Islet of Langerhans (tissue), 1 donor: ENCODE data around the gene RAG1.
"Not testable (repeated sequence)": the region's sequence is repeated elsewhere in the genome, so short reads cannot be mapped to it uniquely, and the experiment has no call there.

Experiments
- FAIRE-seq: peaks from one replicate; lab custom pipeline; 2011; peaks lifted over from hg19 to GRCh38; lab: Jason Lieb, UNC

RAG1 gene

DNA sequence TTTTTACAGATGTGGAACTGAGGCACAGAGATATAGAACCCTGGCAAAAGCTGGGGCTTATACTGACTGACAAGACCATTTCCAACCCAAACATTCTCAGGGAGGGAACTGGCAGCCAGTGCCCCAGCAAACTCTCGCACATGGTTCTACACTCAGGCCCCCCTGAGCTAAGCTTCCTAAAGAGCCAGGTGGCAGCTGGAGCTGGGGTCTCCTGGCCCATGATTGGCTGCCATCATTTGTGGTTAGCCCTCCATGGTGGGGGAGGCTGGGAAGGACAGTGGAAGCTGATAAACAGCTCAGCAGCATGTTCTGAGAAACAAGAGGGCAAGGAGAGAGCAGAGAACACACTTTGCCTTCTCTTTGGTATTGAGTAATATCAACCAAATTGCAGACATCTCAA lies at the start of gene RAG1:
Gene RAG1 (plus strand): TSS at position 314 of the 400 bp plus-strand sequence. CDS start 5,298 bp downstream, outside the sequence.
- no peak for FAIRE-seq

DNA sequence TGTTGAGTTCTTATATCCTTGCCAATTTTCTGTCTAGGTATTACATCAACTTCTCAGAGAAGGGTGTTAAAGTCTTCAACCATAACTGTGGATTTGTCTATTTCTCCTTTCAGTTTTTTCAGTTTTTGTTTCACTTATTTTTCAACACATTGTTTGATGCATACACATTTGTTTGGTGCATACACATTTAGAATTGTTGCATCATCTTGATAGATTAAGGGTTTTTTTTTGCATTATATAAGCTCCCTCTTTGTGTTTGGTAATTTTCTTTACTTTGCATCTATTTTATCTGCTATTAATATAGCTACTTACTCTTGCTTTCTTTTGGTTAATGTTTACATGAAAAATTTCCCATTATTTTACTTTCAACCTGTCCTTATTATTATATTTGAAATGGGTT lies 37.0 kb upstream of the RAG1 start:
- FAIRE-seq = no peak

- no peak for FAIRE-seq
These were observed 34.7 kb upstream of the RAG1 start for GRCh38 chr11:36532941-36533601.

DNA sequence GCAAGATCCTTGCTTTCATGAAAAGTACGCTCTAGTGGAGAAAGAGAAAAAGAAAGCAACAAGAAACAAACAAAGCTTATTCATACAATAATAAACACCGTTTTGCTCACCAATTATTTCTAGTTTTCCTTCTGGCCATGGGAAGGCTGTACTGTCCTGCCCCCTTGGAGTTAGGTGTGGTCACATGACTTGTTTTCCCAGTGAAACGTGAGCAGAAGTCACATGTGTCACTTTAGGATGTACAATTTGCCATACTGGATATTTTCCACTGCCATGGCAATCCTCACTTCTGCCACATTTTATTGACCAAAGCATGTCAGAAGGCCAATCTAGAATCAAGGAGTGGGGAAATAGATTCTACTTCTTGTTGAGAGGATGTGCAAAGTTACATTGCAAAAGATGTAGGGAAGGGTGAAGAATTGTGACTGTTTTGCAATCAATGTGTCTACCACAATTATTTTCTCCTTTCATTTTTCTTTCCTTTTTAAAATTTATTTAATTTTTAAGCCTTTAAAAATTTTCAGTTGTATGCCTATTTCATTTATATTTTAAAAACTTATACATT lies 33.4 kb upstream of the RAG1 start:
- no peak for FAIRE-seq

GRCh38 chr11:36540998-36541397 lies 26.8 kb upstream of the RAG1 start:
- FAIRE-seq = peak; percentile 36

- FAIRE-seq = no peak
These were observed 17.3 kb upstream of the RAG1 start for GRCh38 chr11:36550385-36551115.

- not testable (repeated sequence) for FAIRE-seq
These were observed 10.4 kb upstream of the RAG1 start for GRCh38 chr11:36557390-36557789.

DNA sequence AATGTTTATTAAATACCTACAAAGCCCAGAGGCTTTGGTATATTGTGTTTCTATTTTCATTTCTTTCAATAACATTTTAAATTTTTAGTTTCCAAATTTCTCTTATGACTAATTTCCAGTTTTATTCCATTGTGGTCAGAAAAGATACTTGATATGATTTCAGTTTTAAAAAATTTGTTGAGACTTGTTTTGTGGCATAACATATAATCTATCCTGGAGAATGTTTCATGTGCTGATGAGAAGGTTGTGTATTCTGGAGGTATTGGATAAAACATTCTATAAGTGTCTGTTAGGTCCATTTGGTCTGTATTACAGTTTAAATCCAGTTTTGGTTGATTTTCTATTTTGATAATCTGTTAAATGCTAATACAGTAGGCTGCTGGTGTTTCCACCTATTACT lies 9.8 kb upstream of the RAG1 start:
- FAIRE-seq = no peak

DNA sequence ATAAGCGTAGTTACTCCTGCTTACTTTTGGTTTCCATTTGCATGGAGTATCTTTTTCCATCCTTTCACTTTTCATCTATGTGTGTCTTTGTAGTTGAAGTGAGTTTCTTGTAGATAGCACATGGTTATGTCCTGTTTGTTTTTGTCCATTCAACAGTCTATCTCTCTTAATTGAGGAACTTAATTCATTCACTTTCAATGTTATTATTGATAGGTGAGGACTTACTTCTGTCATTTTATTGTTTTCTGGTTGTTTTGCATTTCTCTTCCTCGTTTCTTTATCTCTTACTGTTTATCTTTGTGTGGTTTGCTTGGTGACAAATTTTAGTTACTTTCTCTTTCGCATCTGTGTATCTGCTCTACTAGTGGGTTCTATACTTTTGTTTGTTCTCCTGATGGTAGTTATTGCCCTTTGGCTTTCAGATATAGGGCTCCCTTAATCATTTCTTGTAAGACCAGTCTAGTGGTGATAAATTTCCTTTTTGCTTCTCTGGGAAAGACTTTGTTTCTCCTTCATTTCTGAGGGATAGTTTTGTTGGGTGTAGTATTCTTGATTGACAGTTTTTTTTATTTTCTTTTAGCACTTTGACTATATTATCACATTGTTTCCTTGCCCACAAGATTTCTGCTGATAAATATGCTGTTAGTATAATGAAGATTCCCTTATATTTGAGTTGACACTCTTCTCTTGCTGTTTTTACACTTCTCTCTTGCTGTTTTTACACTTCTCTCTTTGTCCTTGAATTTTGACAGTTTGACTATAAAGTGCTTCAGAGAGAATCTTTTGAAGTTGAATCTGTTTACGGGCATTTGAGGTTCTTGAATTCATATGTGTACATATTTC lies 9.0 kb upstream of the RAG1 start:
- no peak for FAIRE-seq

GRCh38 chr11:36564376-36565030 lies 3.3 kb upstream of the RAG1 start:
- FAIRE-seq = peak; percentile 98

GRCh38 chr11:36565031-36565610 lies 2.7 kb upstream of the RAG1 start:
- no peak for FAIRE-seq

GRCh38 chr11:36566407-36567053 lies 1.3 kb upstream of the RAG1 start:
- FAIRE-seq = no peak

DNA sequence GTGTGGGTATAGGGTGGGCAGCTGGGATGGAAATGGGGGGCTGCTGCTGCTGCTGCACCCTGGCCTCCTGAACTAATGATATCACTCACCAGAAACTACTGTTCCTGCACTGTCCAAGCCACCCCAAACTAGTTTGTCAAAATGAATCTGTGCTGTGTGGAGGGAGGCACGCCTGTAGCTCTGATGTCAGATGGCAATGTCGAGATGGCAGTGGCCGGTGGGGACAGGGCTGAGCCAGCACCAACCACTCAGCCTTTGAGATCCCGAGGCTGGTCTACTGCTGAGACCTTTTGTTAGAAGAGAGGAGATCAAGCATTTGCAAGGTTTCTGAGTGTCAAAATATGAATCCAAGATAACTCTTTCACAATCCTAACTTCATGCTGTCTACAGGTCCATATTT lies 1.3 kb downstream of the RAG1 start:
- FAIRE-seq = no peak

GRCh38 chr11:36574486-36574885 lies 6.7 kb downstream of the RAG1 start:
- no peak for FAIRE-seq

GRCh38 chr11:36577373-36577772 lies 9.6 kb downstream of the RAG1 start:
- no peak for FAIRE-seq

GRCh38 chr11:36577859-36578258 lies 10.1 kb downstream of the RAG1 start:
- FAIRE-seq = no peak

GRCh38 chr11:36578458-36578857 lies 10.7 kb downstream of the RAG1 start:
- no peak for FAIRE-seq

DNA sequence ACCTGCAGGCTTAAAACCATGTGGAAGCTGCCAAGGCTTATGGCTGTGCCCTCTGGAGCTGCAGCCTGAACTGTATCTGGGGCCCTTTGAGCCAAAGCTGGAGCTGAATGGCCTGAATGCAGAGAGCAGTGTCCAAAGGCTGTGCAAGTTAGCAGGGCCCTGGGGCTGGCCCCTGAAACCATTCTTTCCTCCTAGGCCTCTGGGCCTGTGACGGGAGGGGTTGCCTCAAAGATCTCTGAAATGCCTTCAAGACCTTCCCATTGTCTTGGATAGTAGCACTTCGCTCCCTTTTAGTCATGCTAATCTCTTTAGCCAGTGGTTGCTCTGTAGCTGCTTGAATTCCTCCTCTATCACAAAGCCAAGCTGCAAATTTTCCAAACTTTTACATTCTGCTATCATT lies 13.7 kb downstream of the RAG1 start:
- FAIRE-seq = no peak

DNA sequence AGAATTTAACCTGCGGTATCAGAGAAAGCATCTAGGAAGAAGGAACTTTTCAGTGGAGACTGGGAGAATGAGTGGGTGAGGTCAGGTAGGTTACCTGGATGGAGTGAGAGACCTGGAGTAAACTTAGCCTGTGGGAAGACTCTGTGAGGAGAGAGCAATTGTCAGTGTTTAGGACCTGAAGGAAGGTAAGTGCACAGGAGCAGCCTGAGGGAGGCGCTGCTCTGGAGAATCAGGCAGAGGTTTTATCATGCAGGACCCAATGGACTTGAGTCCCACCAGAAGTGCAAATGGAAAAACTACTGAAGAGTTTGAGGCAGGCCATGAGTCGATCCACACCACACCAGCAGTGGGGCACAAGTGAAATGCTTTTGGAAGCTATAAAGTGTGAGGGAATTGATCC lies 15.9 kb downstream of the RAG1 start:
- no peak for FAIRE-seq

GRCh38 chr11:36586543-36586942 lies 18.7 kb downstream of the RAG1 start:
- FAIRE-seq = no peak

DNA sequence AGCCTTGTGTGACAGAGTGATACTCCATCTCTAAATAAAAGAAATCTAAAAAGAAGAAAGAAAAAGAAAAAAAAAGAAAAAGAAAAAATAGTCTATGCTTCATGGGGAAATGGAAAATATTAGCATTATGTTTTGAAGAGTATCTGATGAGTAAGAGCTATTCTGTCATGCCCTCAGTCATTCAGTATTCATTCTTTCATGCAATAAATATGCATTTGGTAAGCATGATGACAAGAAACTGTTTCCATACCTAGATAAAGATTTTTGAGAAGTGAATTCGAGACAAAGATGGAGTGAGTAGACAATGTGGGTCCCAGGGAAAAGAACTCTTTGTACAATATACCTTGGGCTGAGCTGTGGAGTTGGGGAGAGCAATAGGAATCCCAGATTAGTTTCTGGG lies 20.3 kb downstream of the RAG1 start:
- FAIRE-seq = no peak
